Smooth muscle cell (in vitro differentiated cells): ENCODE results near the gene CIB4. TPM values are rescaled to one million over a fixed set of nuclear protein-coding genes. Genes with fewer than 3 reads are reported as not detected.

Experiments used
- DNase-seq: peaks from one replicate; lab custom pipeline; 2025; ENCODE audit not compliant: unreplicated experiment; lab: John Stamatoyannopoulos, UW
- H2AFZ ChIP-seq: fragments of 200-600 bp; sonication (generic); 2 replicates; pipeline ENCODE4 v1.6.0; 2016; ENCODE audit warnings: antibody characterized with exemption, low read depth, mild to moderate bottlenecking
- H3F3A ChIP-seq: fragments of 200-600 bp; sonication (generic); 2 replicates; pipeline ENCODE4 v1.6.0; 2017; ENCODE audit warnings: antibody characterized with exemption, low read depth
- H3K27ac ChIP-seq: fragments of 200-600 bp; sonication (generic); 2 replicates; pipeline ENCODE4 v1.5.1; 2016; ENCODE audit warnings: low read depth, mild to moderate bottlenecking
- H3K27me3 ChIP-seq: fragments of 200-600 bp; sonication (generic); 2 replicates; pipeline ENCODE4 v1.6.1; 2016; ENCODE audit warnings: low read depth, mild to moderate bottlenecking
- H3K36me3 ChIP-seq: fragments of 200-600 bp; sonication (generic); 2 replicates; pipeline ENCODE4 v1.5.1; 2016; ENCODE audit warnings: low read depth
- H3K4me1 ChIP-seq: fragments of 200-600 bp; sonication (generic); 2 replicates; pipeline ENCODE4 v1.5.1; 2016; ENCODE audit warnings: low read depth
- H3K4me2 ChIP-seq: fragments of 200-600 bp; sonication (generic); 2 replicates; pipeline ENCODE4 v1.6.0; 2016; ENCODE audit warnings: mild to moderate bottlenecking
- H3K4me3 ChIP-seq: fragments of 200-600 bp; sonication (generic); 2 replicates; pipeline ENCODE4 v1.5.1; 2016; ENCODE audit warnings: mild to moderate bottlenecking
- H3K79me2 ChIP-seq: fragments of 200-600 bp; sonication (generic); 2 replicates; pipeline ENCODE4 v1.6.0; 2016; ENCODE audit warnings: low read depth, mild to moderate bottlenecking
- H3K9ac ChIP-seq: fragments of 200-600 bp; sonication (generic); 2 replicates; pipeline ENCODE4 v1.6.0; 2016; ENCODE audit warnings: low read depth
- H3K9me3 ChIP-seq: fragments of 200-600 bp; sonication (generic); replicated peaks from 2 replicates; pipeline ENCODE4 v1.5.1; 2016; ENCODE audit warnings: low read depth
- H4K20me1 ChIP-seq: fragments of 200-600 bp; sonication (generic); 2 replicates; pipeline ENCODE4 v1.6.0; 2016; ENCODE audit warnings: low read depth
- CTCF ChIP-seq: fragments of 200-600 bp; sonication (generic); IDR thresholded peaks from 2 replicates; pipeline ENCODE4 v1.5.1; 2017; ENCODE audit warnings: borderline replicate concordance, mild to moderate bottlenecking, antibody characterized with exemption; ENCODE audit not compliant: insufficient read depth, poor library complexity, severe bottlenecking
- WGBS: methylation state at CpG from one replicate; pipeline ENCODE4 v1.1.7; 2016; ENCODE audit warnings: low lambda C conversion rate; 5-methylcytosine and 5-hydroxymethylcytosine counted together
- polyA plus RNA-seq: library from polyadenylated mRNA; unstranded; fragments of >200 nt; fragmentation: Nextera tagmentation; extraction: Ambion mirVana; gene quantifications from 2 replicates; pipeline ENCODE4 v1.2.1, GENCODE V29; 2016
- total RNA-seq: library from RNA; depleted of rRNA; stranded (reverse); fragments of >200 nt; gene quantifications from 2 replicates; pipeline ENCODE4 v1.2.3, GENCODE V29; 2014

Gene CIB4
- not detected in 2 replicates for total RNA-seq
- not detected in 2 replicates for polyA plus RNA-seq

GRCh38 chr2:26640781-26641564 is at the start of gene CIB4:
TSS of gene CIB4 (minus strand) at chr2:26641366. CDS start at chr2:26641314, 52 bp downstream.
- Histone ChIP-seq H4K20me1 (no peaks in the 10 kb centered on the region), H3K36me3 (no peaks in the 10 kb centered on the region), H3K27me3 (no peaks in the 10 kb centered on the region), H3K4me3 (no peak within 1 kb of the TSS), H3K27ac (no peak within 1 kb of the TSS), H3F3A (no peaks in the 10 kb centered on the region), H3K4me1 (no peaks in the 10 kb centered on the region), H3K9ac (no peak within 1 kb of the TSS), H3K79me2 (no peaks in the 10 kb centered on the region), H3K4me2 (peak within 1 kb of the TSS; percentile 38), H3K9me3 (no peaks in the 10 kb centered on the region), H2AFZ (peak within 1 kb of the TSS; percentile 68)
- WGBS: 92% methylated on average over 8 of the region's 8 CpGs
- DNase-seq: no peak
- no peak for TF ChIP-seq CTCF

DNA sequence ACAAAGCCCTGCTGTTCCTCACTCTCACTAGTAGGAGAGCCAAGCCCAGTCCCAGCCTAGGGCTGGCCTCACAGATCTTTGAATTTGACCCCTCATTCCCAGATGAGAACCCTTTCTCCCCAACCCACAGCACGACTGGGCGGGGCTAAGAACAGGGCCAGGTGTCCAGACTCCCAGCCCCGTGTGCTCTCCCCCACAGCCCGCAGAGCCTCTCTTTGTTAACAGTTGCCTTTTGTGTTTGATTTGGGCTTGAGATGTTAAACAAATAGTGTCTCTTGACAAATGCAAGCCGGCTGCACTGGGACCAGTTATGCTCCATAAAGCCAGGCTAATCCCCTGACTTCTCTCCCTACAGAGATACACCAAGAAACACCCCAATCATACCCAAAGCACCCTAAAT is 46.6 kb upstream of the CIB4 start:
- no peaks in the 10 kb centered on the region for H3K79me2 ChIP-seq
- no peak for DNase-seq
- 71% methylated on average over 5 of the region's 5 CpGs for WGBS
- no peaks in the 10 kb centered on the region for H3K27me3 ChIP-seq
- no peak overlapping the region for H3K27ac ChIP-seq
- no peaks in the 10 kb centered on the region for H3K36me3 ChIP-seq
- H3F3A ChIP-seq: no peaks in the 10 kb centered on the region
- H3K9ac ChIP-seq: no peak overlapping the region
- TF ChIP-seq CTCF: no peak
- no peak overlapping the region for H2AFZ ChIP-seq
- no peaks in the 10 kb centered on the region for H4K20me1 ChIP-seq
- H3K4me1 ChIP-seq: peaks cover 8% of the 10 kb centered on the region
- H3K9me3 ChIP-seq: no peaks in the 10 kb centered on the region
- no peak overlapping the region for H3K4me3 ChIP-seq
- H3K4me2 ChIP-seq: no peak overlapping the region

- Histone ChIP-seq H3K9me3 (no peaks in the 10 kb centered on the region), H4K20me1 (no peaks in the 10 kb centered on the region), H3K36me3 (no peaks in the 10 kb centered on the region), H3K4me1 (peaks cover 8% of the 10 kb centered on the region), H3K9ac (no peak overlapping the region), H3K27me3 (no peaks in the 10 kb centered on the region), H2AFZ (no peak overlapping the region), H3K27ac (no peak overlapping the region), H3K4me3 (no peak overlapping the region), H3K4me2 (no peak overlapping the region), H3F3A (no peaks in the 10 kb centered on the region), H3K79me2 (no peaks in the 10 kb centered on the region)
- 70% methylated on average over 4 of the region's 4 CpGs for WGBS
- no peak for DNase-seq
- TF ChIP-seq CTCF: no peak
Measured at GRCh38 chr2:26687328-26687727, 46.2 kb upstream of the CIB4 start.
